Activated B cell treated with CpG ODN at 0.5 μM for 24 hours (primary cell): ENCODE measurements around the gene CLCN6. TPM values are rescaled to one million over a fixed set of nuclear protein-coding genes. Genes with fewer than 3 reads are reported as not detected.
A peak's percentile ranks its signal among the peaks of the same experiment; 100 is the strongest.

ENCODE experiments used
- ATAC-seq: fragments of 200-7000 bp; cut with Tn5 transposase; one replicate; pipeline ENCODE4 v1.10.0; 2021; ENCODE audit warnings: low read depth, mild to moderate bottlenecking, moderate library complexity
- CTCF ChIA-PET: fragments of 350-600 bp; sonication (Branson Sonifier 250); formaldehyde crosslinking; loops from one replicate; lab custom pipeline; 2021; ENCODE audit warnings: antibody characterized with exemption; lab: Charles Lee
- POLR2A ChIA-PET: fragments of 350-600 bp; sonication (Branson Sonifier 250); formaldehyde crosslinking; loops from one replicate; lab custom pipeline; 2021; ENCODE audit warnings: antibody characterized with exemption; lab: Charles Lee
- DNase-seq: peaks from one replicate; pipeline ENCODE4 v3.0.0; 2022
- H3K27ac Mint-ChIP-seq: one replicate; pipeline ENCODE4 v1.8.0; 2020; ENCODE audit warnings: mixed read lengths
- H3K27me3 Mint-ChIP-seq: one replicate; pipeline ENCODE4 v1.8.0; 2021; ENCODE audit warnings: mixed read lengths
- H3K36me3 Mint-ChIP-seq: one replicate; pipeline ENCODE4 v1.8.0; 2021; ENCODE audit warnings: low read depth, mixed read lengths
- H3K4me1 Mint-ChIP-seq: one replicate; pipeline ENCODE4 v1.8.0; 2021; ENCODE audit warnings: mixed read lengths
- H3K4me3 Mint-ChIP-seq: one replicate; pipeline ENCODE4 v1.8.0; 2020; ENCODE audit warnings: mild to moderate bottlenecking, mixed read lengths
- H3K9me3 Mint-ChIP-seq: one replicate; pipeline ENCODE4 v1.8.0; 2020; ENCODE audit warnings: mixed read lengths
- intact Hi-C: fragments of 100-400 bp; cut with micrococcal nuclease; formaldehyde crosslinking; loops from one replicate; pipeline ENCODE4 v1.15.1; 2024
- total RNA-seq: library from RNA; stranded (reverse); gene quantifications from 2 replicates; pipeline ENCODE4 v1.2.3, GENCODE V29; 2022
- TF ChIP-seq, protein P1 (sequence below): fragments of 200-600 bp; IDR thresholded peaks from one replicate; pipeline ENCODE4 v1.8.0; 2022; ENCODE audit warnings: antibody characterized with exemption, mild to moderate bottlenecking

CLCN6 gene
- total RNA-seq, 1 donor from 2014 or later, result 79.6 TPM

DNA sequence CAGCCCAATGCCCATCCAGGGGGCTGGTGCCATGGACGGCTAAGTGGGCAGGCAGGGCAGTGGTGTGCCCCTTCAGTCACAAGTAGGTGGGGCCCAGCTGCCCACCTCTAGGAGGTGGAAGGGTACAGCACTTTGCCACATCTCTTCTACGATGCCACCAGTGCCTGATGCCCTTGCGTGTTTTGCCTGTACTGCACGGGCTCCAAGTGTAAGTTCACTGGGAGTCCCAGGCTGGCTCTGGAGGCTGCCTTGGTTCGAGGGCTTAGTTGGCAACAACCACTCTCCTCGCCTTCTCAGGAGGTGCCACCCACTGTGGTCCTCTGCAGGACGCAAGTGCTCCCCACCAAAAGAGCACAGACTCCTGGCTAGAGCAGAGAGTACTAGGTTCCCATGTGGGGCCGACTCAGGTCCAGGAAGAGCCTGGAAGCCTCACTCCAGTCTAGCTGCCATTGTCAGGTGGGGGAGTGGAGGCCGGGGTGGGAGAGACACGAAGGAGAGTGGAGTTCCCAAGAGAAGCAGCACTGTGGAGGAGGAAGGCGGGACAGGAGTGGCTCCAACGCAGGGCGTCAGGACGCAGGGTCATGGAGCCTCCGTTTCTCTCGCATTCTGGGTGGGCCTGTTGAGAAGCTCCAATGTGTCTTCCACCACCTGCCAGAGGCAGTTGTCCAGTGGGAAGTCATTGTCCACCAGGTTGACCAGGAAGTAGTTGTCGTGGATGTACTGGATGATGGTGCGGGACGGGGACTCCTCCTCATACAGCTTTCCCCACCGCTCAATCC, 15.7 kb upstream of the CLCN6 start:
- Mint-ChIP-seq H3K4me1 (peaks cover 33% of the 10 kb centered on the region), H3K4me3 (no peak overlapping the region), H3K27me3 (no peaks in the 10 kb centered on the region), H3K9me3 (no peaks in the 10 kb centered on the region), H3K27ac (peak overlapping the region; percentile 64), H3K36me3 (peaks cover 50% of the 10 kb centered on the region)
- TF ChIP-seq, protein P1, sequence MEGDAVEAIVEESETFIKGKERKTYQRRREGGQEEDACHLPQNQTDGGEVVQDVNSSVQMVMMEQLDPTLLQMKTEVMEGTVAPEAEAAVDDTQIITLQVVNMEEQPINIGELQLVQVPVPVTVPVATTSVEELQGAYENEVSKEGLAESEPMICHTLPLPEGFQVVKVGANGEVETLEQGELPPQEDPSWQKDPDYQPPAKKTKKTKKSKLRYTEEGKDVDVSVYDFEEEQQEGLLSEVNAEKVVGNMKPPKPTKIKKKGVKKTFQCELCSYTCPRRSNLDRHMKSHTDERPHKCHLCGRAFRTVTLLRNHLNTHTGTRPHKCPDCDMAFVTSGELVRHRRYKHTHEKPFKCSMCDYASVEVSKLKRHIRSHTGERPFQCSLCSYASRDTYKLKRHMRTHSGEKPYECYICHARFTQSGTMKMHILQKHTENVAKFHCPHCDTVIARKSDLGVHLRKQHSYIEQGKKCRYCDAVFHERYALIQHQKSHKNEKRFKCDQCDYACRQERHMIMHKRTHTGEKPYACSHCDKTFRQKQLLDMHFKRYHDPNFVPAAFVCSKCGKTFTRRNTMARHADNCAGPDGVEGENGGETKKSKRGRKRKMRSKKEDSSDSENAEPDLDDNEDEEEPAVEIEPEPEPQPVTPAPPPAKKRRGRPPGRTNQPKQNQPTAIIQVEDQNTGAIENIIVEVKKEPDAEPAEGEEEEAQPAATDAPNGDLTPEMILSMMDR, result no peak
- DNase-seq (no peak), ATAC-seq (no peak)
- ChIA-PET POLR2A (interaction anchor here (1.1 to 1.2 kb wide), 4 partner anchors 13 to 117 kb away, joined by 3 to 5 read pairs (median 4); partner anchors contain the start of genes CLCN6 and MTHFR), CTCF (no interaction called here)
- intact Hi-C loops, result no loop called here

DNA sequence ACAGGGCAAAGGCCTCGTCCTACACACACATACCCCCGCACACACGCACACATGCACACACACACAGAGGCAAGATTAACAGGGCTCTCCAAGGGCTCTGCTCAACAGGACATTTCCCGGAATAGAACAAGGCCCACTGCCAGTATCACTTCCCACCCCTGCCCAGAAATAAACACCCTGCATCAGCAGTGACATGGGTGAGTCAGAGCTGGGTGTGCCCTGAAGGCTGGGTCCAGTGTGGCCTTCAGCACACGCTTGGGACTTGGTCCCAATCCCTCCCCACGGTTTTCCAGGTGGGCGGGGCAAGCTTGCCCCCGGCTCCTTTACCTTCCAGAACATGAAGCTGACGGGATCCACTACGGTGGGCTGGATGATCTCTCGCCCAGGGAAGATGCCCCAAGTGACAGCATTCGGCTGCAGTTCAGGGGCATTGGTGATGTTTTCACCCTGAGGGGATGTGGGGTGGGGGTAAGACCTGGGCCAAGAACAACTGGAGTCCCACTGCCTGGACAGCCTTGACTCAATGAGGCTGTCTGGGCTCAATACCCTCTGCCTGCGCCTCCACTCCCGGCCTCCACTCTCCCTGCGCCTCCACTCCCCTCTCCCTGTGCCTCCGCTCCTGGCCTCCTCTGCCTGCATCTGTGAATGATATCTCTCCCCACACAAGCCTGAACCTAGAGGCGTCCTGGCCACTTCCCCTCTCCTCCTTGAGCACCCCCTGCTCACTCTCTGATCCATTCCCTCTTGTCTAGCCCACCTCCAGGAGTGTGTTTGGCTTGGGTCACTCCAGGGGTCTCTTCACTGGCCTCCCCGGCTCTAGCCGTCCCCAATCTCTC, 14.9 kb upstream of the CLCN6 start:
- TF ChIP-seq, protein P1, result no peak
- peaks cover 25% of the 10 kb centered on the region for H3K4me1 Mint-ChIP-seq
- POLR2A ChIA-PET, result interaction anchor here (0.5 to 1.2 kb wide), 5 partner anchors 12 to 143 kb away, joined by 3 to 5 read pairs (median 4); partner anchors contain the start of genes CLCN6 and MTHFR
- no peaks in the 10 kb centered on the region for H3K9me3 Mint-ChIP-seq
- ATAC-seq (peak; percentile 70), DNase-seq (no peak)
- CTCF ChIA-PET, result no interaction called here
- intact Hi-C loops, result no loop called here
- H3K27ac Mint-ChIP-seq, result peak overlapping the region; percentile 64
- no peaks in the 10 kb centered on the region for H3K27me3 Mint-ChIP-seq
- H3K36me3 Mint-ChIP-seq, result peaks cover 58% of the 10 kb centered on the region
- no peak overlapping the region for H3K4me3 Mint-ChIP-seq

DNA sequence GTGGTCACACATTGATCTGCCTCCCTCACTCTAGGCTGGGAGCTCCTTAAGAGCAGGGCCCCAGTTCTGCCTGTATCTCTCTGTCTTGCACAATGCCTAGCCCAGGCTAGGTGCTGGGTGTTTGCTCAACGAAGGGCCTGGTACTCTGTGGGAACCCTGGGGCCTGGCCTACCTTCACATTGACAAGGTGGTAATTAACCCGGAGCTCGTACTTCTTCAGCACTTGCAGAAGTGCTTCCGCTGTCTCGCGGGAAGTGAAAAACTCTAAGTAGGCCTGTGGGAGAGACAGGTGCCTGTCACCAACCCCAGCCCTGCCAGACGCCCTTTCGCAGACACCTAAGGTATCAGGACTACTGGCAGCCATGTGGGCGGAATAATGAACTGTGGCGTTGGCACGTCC, 13.9 kb upstream of the CLCN6 start:
- TF ChIP-seq, protein P1, result no peak
- intact Hi-C loops, result no loop called here
- CTCF ChIA-PET, result no interaction called here
- POLR2A ChIA-PET, result interaction anchor here (0.5 to 0.6 kb wide), 2 partner anchors 11 to 142 kb away, joined by 3 to 4 read pairs; no protein-coding TSS in a partner anchor
- H3K27me3 Mint-ChIP-seq, result no peaks in the 10 kb centered on the region
- ATAC-seq, result no peak
- peaks cover 67% of the 10 kb centered on the region for H3K36me3 Mint-ChIP-seq
- H3K27ac Mint-ChIP-seq, result peak overlapping the region; percentile 50
- no peaks in the 10 kb centered on the region for H3K9me3 Mint-ChIP-seq
- peaks cover 17% of the 10 kb centered on the region for H3K4me1 Mint-ChIP-seq
- DNase-seq, result no peak
- H3K4me3 Mint-ChIP-seq, result no peak overlapping the region

DNA sequence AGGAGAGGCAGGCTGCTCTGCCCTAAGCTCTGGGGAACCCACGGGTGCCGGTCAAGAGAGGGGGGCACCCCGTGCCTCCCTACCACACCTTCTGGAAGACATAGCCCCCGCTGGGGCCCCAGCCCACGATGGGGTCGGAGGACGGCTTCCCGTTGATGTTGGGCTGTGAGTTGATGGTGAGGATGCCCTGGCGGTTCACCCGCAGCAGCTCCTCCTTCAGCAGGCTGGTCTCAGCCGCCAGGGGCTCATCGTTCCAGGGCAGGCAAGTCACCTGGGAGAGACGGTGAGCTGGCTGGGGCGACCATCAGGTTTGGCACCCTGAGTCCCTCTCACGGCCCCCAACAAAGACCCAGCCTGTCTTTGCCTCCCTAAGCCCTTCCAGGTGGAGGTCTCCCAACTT, 12.2 kb upstream of the CLCN6 start:
- Mint-ChIP-seq H3K4me3 (no peak overlapping the region), H3K4me1 (peaks cover 17% of the 10 kb centered on the region), H3K27me3 (no peaks in the 10 kb centered on the region), H3K36me3 (peaks cover 74% of the 10 kb centered on the region), H3K27ac (no peak overlapping the region), H3K9me3 (no peaks in the 10 kb centered on the region)
- ATAC-seq (no peak), DNase-seq (no peak)
- TF ChIP-seq, protein P1, result no peak
- intact Hi-C loops, result no loop called here
- ChIA-PET POLR2A (no interaction called here), CTCF (interaction anchor here (1.1 kb wide), 1 partner anchor 45 kb away, joined by 3 read pairs; no protein-coding TSS in a partner anchor)
